SK-N-SH (cell line): ENCODE results near the gene STT3A. TPM values are rescaled to one million over a fixed set of nuclear protein-coding genes. Genes with fewer than 3 reads are reported as not detected.

ENCODE experiments used
- CTCF ChIA-PET: fragments of 300-600, 350-600 bp; formaldehyde crosslinking; extraction: SDS; loops from one replicate; lab custom pipeline; 2021; lab: Yijun Ruan, JAX
- POLR2A ChIA-PET: fragments of 350-600 bp; sonication (Branson Sonifier 250); formaldehyde crosslinking; extraction: SDS; loops from one replicate; lab custom pipeline; 2020; ENCODE audit warnings: antibody characterized with exemption, inconsistent platforms; lab: Yijun Ruan, JAX
- DNase-seq: peaks from one replicate; pipeline ENCODE4 v3.0.0; 2012
- H2AFZ ChIP-seq: fragments of 200-600 bp; sonication (generic); 2 replicates; pipeline ENCODE4 v1.8.1; 2016; ENCODE audit warnings: antibody characterized with exemption, mild to moderate bottlenecking, low read depth
- H3F3A ChIP-seq: fragments of 200-600 bp; sonication (generic); replicated peaks from 2 replicates; pipeline ENCODE3; 2016; ENCODE audit warnings: antibody characterized with exemption, mild to moderate bottlenecking; ENCODE audit not compliant: insufficient read depth
- H3K27ac ChIP-seq, 2 experiments: fragments of 200-500 bp in 1 of 2; fragments of 200-600 bp in 1 of 2; sonication (Bioruptor generic) in 1 of 2; sonication (generic), shearing (Covaris generic) in 1 of 2; 2 replicates each; pipeline versions ENCODE4 v1.5.1 to v1.6.1; 2014 to 2016; ENCODE audit warnings: low read depth in 2 of 2, inconsistent platforms in 1 of 2, low read length in 1 of 2, mild to moderate bottlenecking in 1 of 2, mixed read lengths in 1 of 2
- H3K27me3 ChIP-seq: fragments of 200-600 bp; sonication (generic), shearing (Covaris generic); 2 replicates; pipeline ENCODE4 v1.6.1; 2016; ENCODE audit warnings: mixed run types; ENCODE audit not compliant: insufficient read depth
- H3K36me3 ChIP-seq, 2 experiments: fragments of 200-500 bp in 1 of 2; fragments of 200-600 bp in 1 of 2; sonication (Bioruptor generic) in 1 of 2; sonication (generic) in 1 of 2; replicated peaks in 1 of 2; 2 replicates each; pipeline versions ENCODE3 to v1.5.1; 2014 to 2016; ENCODE audit warnings: low read length in 1 of 2, mild to moderate bottlenecking in 1 of 2; ENCODE audit not compliant: insufficient read depth in 2 of 2, control insufficient read depth in 1 of 2
- H3K4me1 ChIP-seq, 2 experiments: fragments of 200-500 bp in 1 of 2; fragments of 200-600 bp in 1 of 2; sonication (Bioruptor generic) in 1 of 2; sonication (generic), shearing (Covaris generic) in 1 of 2; 2 replicates each; pipeline versions ENCODE4 v1.5.1 to v1.6.1; 2014 to 2016; ENCODE audit warnings: low read depth in 1 of 2, low read length in 1 of 2, mixed run types in 1 of 2; ENCODE audit not compliant: insufficient read depth in 2 of 2, control insufficient read depth in 1 of 2
- H3K4me2 ChIP-seq: fragments of 200-600 bp; sonication (generic), shearing (Covaris generic); 2 replicates; pipeline ENCODE4 v1.6.1; 2017; ENCODE audit warnings: mixed run types
- H3K4me3 ChIP-seq, 2 experiments: fragments of 200-500 bp in 1 of 2; fragments of 200-600 bp in 1 of 2; sonication (Bioruptor generic) in 1 of 2; sonication (generic), shearing (Covaris generic) in 1 of 2; 2 replicates each; pipeline versions ENCODE4 v1.5.1 to v1.8.1; 2014 to 2016; ENCODE audit warnings: low read depth in 2 of 2, inconsistent platforms in 1 of 2, low read length in 1 of 2, mild to moderate bottlenecking in 1 of 2, mixed read lengths in 1 of 2, moderate library complexity in 1 of 2
- H3K79me2 ChIP-seq: fragments of 200-600 bp; sonication (generic); 2 replicates; pipeline ENCODE4 v1.8.1; 2017; ENCODE audit warnings: mild to moderate bottlenecking; ENCODE audit not compliant: insufficient read depth
- H3K9ac ChIP-seq: fragments of 200-600 bp; sonication (generic); 2 replicates; pipeline ENCODE4 v1.6.1; 2017; ENCODE audit warnings: mixed run types
- H3K9me2 ChIP-seq: fragments of 200-600 bp; sonication (generic); 2 replicates; pipeline ENCODE4 v1.6.1; 2017; ENCODE audit warnings: mixed run types
- H3K9me3 ChIP-seq: fragments of 200-600 bp; sonication (generic); 2 replicates; pipeline ENCODE4 v1.6.1; 2017; ENCODE audit warnings: mixed run types, mild to moderate bottlenecking, moderate library complexity
- H4K20me1 ChIP-seq: fragments of 200-600 bp; sonication (generic); 2 replicates; pipeline ENCODE4 v1.6.1; 2017; ENCODE audit warnings: mild to moderate bottlenecking, mixed run types; ENCODE audit not compliant: insufficient read depth
- CHD2 ChIP-seq: fragments of 150-350 bp; IDR thresholded peaks from 2 replicates; pipeline ENCODE4 v1.6.1; 2018; ENCODE audit warnings: low read length; ENCODE audit not compliant: partially characterized antibody
- EP300 ChIP-seq, 2 experiments: IDR thresholded peaks; 2 replicates each; pipeline versions ENCODE4 v1.4.0 to v1.6.1; 2012; ENCODE audit warnings: borderline replicate concordance in 1 of 2, low read depth in 1 of 2, low read length in 1 of 2
- EZH2phosphoT487 ChIP-seq: fragments of 200-600 bp; sonication (generic); IDR thresholded peaks from 2 replicates; pipeline ENCODE4 v1.6.1; 2017; ENCODE audit warnings: low read depth, mixed run types, mild to moderate bottlenecking, antibody characterized with exemption, moderate library complexity, borderline replicate concordance
- FOSL2 ChIP-seq: IDR thresholded peaks from 2 replicates; pipeline ENCODE4 v1.4.0; 2012; ENCODE audit warnings: low read depth, mild to moderate bottlenecking, moderate library complexity, borderline replicate concordance
- FOXJ3 ChIP-seq: sonication (generic); formaldehyde crosslinking; IDR thresholded peaks from 2 replicates; pipeline ENCODE4 v1.5.1; 2020; ENCODE audit warnings: mild to moderate bottlenecking, missing genetic modification reagents
- FOXM1 ChIP-seq: IDR thresholded peaks from 2 replicates; pipeline ENCODE4 v1.4.0; 2012; ENCODE audit warnings: low read depth, mild to moderate bottlenecking
- MEF2A ChIP-seq: IDR thresholded peaks from 2 replicates; pipeline ENCODE4 v1.4.0; 2012; ENCODE audit warnings: low read depth, borderline replicate concordance
- POLR2AphosphoS5 ChIP-seq: IDR thresholded peaks from 2 replicates; pipeline ENCODE4 v1.6.1; 2012; ENCODE audit warnings: low read depth, low read length
- RAD21 ChIP-seq: IDR thresholded peaks from 2 replicates; pipeline ENCODE4 v1.6.1; 2012; ENCODE audit warnings: mild to moderate bottlenecking, low read length
- REST ChIP-seq: IDR thresholded peaks from 2 replicates; pipeline ENCODE4 v1.6.1; 2012; ENCODE audit warnings: mild to moderate bottlenecking, low read depth, low read length, moderate library complexity
- SMC3 ChIP-seq: IDR thresholded peaks from 2 replicates; pipeline ENCODE4 v1.6.1; 2012; ENCODE audit warnings: low read depth, low read length, improper control_type of control experiment
- TEAD4 ChIP-seq: IDR thresholded peaks from 2 replicates; pipeline ENCODE4 v1.4.0; 2012; ENCODE audit warnings: mild to moderate bottlenecking, borderline replicate concordance; ENCODE audit not compliant: insufficient read depth
- YY1 ChIP-seq: IDR thresholded peaks from 2 replicates; pipeline ENCODE4 v1.4.0; 2012; ENCODE audit warnings: low read depth, mild to moderate bottlenecking
- WGBS: methylation state at CpG from one replicate; pipeline ENCODE4 v1.1.6; 2017; ENCODE audit warnings: low lambda C conversion rate; 5-methylcytosine and 5-hydroxymethylcytosine counted together
- polyA plus RNA-seq, 3 experiments: library from polyadenylated mRNA; depleted of rRNA; stranded (reverse); fragments of >200 nt; gene quantifications; 2 replicates each; pipeline ENCODE4 v1.2.3, GENCODE V29; 2012
- TF ChIP-seq, protein P1 (sequence below): fragments of 200-600 bp; sonication (generic); IDR thresholded peaks from 2 replicates; pipeline ENCODE4 v1.6.1; 2017; ENCODE audit warnings: antibody characterized with exemption, mild to moderate bottlenecking, moderate library complexity
- TF ChIP-seq, protein P2 (sequence below): IDR thresholded peaks from 2 replicates; pipeline ENCODE4 v1.4.0; 2012; ENCODE audit warnings: low read depth
- TF ChIP-seq, protein P3 (sequence below): IDR thresholded peaks from 2 replicates; pipeline ENCODE4; 2012
- TF ChIP-seq, protein P4 (sequence below): fragments of 150-350 bp; IDR thresholded peaks from 2 replicates; pipeline ENCODE4 v1.6.1; 2017; ENCODE audit warnings: antibody characterized with exemption, low read length, low read depth, borderline replicate concordance

STT3A gene
- polyA plus RNA-seq, 1 of the 3 experiments (the other 2 are of a cell fraction) = 101 TPM

GRCh38 chr11:125586623-125587022, 6.0 kb upstream of the STT3A start:
- 97% methylated on average over 3 of the region's 3 CpGs for WGBS
- CTCF ChIA-PET = no interaction called here
- TF ChIP-seq EZH2phosphoT487 (no peak), POLR2AphosphoS5 (no peak)
- TF ChIP-seq, protein P1, sequence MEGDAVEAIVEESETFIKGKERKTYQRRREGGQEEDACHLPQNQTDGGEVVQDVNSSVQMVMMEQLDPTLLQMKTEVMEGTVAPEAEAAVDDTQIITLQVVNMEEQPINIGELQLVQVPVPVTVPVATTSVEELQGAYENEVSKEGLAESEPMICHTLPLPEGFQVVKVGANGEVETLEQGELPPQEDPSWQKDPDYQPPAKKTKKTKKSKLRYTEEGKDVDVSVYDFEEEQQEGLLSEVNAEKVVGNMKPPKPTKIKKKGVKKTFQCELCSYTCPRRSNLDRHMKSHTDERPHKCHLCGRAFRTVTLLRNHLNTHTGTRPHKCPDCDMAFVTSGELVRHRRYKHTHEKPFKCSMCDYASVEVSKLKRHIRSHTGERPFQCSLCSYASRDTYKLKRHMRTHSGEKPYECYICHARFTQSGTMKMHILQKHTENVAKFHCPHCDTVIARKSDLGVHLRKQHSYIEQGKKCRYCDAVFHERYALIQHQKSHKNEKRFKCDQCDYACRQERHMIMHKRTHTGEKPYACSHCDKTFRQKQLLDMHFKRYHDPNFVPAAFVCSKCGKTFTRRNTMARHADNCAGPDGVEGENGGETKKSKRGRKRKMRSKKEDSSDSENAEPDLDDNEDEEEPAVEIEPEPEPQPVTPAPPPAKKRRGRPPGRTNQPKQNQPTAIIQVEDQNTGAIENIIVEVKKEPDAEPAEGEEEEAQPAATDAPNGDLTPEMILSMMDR = no peak

DNA sequence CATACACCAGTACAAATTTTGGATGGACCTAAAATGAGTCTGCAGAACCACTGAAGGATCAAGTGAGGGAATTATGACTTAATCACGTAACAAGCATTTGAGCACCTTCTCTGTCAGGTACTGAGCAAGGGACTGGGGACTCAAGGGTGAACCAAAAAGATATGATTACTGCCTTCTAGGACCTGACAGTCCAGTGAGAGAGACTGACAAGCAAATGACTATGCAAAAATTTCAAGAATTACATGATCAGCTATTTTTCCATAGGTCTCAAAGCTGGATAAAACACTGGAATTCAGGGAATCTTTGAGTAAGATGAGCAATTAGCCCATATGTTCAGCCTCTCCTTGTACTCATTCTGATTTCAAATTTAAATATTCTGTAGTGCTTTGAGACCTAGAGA, 5.2 kb upstream of the STT3A start:
- Histone ChIP-seq H3K36me3 (peaks cover 20 to 22% of the 10 kb centered on the region in 2 experiments), H3K4me1 (peaks cover 0 to 3% of the 10 kb centered on the region in 2 experiments; a peak in 1 of 4 replicates), H3K79me2 (peaks cover 13% of the 10 kb centered on the region), H2AFZ (no peak overlapping the region), H4K20me1 (no peaks in the 10 kb centered on the region), H3K9me2 (no peaks in the 10 kb centered on the region), H3K4me3 (no peak overlapping the region), H3K27me3 (no peaks in the 10 kb centered on the region), H3K9ac (no peak overlapping the region), H3K9me3 (no peaks in the 10 kb centered on the region), H3K4me2 (no peak overlapping the region), H3K27ac (no peak overlapping the region), H3F3A (peaks cover 24% of the 10 kb centered on the region)
- ChIA-PET CTCF (interaction anchor here (1.0 kb wide), 1 partner anchor 18 kb away, joined by 3 read pairs; the partner anchor contains the start of gene EI24), POLR2A (no interaction called here)
- WGBS = 100% methylated on average over 1 of the region's 1 CpG
- no peak for DNase-seq
- TF ChIP-seq, protein P1 = no peak
- TF ChIP-seq SMC3 (no peak), EP300 (IDR thresholded peaks at IDR 0.05; ENCODE audit: borderline replicate concordance in 1 of 2, low read depth in 1 of 2, low read length in 1 of 2) (no peak), CHD2 (no peak), FOXJ3 (CRISPR knock-in tag) (no peak), MEF2A (no peak), TEAD4 (no peak), FOXM1 (no peak), YY1 (no peak), REST (no peak), FOSL2 (no peak), EZH2phosphoT487 (no peak), RAD21 (no peak)
- TF ChIP-seq, protein P2, sequence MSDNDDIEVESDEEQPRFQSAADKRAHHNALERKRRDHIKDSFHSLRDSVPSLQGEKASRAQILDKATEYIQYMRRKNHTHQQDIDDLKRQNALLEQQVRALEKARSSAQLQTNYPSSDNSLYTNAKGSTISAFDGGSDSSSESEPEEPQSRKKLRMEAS = no peak
- TF ChIP-seq, protein P3, sequence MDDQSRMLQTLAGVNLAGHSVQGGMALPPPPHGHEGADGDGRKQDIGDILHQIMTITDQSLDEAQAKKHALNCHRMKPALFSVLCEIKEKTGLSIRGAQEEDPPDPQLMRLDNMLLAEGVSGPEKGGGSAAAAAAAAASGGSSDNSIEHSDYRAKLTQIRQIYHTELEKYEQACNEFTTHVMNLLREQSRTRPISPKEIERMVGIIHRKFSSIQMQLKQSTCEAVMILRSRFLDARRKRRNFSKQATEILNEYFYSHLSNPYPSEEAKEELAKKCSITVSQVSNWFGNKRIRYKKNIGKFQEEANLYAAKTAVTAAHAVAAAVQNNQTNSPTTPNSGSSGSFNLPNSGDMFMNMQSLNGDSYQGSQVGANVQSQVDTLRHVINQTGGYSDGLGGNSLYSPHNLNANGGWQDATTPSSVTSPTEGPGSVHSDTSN = no peak
- TF ChIP-seq, protein P4, sequence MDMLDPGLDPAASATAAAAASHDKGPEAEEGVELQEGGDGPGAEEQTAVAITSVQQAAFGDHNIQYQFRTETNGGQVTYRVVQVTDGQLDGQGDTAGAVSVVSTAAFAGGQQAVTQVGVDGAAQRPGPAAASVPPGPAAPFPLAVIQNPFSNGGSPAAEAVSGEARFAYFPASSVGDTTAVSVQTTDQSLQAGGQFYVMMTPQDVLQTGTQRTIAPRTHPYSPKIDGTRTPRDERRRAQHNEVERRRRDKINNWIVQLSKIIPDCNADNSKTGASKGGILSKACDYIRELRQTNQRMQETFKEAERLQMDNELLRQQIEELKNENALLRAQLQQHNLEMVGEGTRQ = no peak

More at GRCh38 chr11:125586623-125587022, 6.0 kb upstream of the STT3A start:
- DNase-seq = no peak
- H3K27ac ChIP-seq = no peak overlapping the region
- H3K9me3 ChIP-seq = no peaks in the 10 kb centered on the region
- no peak overlapping the region for H2AFZ ChIP-seq
- H3K4me3 ChIP-seq = no peak overlapping the region
- H3K9ac ChIP-seq = no peak overlapping the region
- peaks cover 25 to 27% of the 10 kb centered on the region in 2 experiments for H3K36me3 ChIP-seq
- POLR2A ChIA-PET = no interaction called here
- peaks cover 0 to 3% of the 10 kb centered on the region in 2 experiments; a peak in 1 of 4 replicates for H3K4me1 ChIP-seq
- H4K20me1 ChIP-seq = no peaks in the 10 kb centered on the region
- peaks cover 23% of the 10 kb centered on the region for H3F3A ChIP-seq
- H3K9me2 ChIP-seq = no peaks in the 10 kb centered on the region
- H3K4me2 ChIP-seq = no peak overlapping the region
- no peaks in the 10 kb centered on the region for H3K27me3 ChIP-seq
- peaks cover 12% of the 10 kb centered on the region for H3K79me2 ChIP-seq
